C4-2B (cell line): Measurements from ENCODE around the gene SLC6A6.

Experiments
- CTCF ChIP-seq: fragments of 450-650 bp; conservative IDR thresholded peaks from 2 replicates; pipeline ENCODE4 v1.5.1; 2017; ENCODE audit warnings: mild to moderate bottlenecking
- ZFX ChIP-seq: fragments of 450-650 bp; IDR thresholded peaks from 2 replicates; pipeline ENCODE4 v1.6.1; 2017

GRCh38 chr3:14518893-14519292 lies 116.5 kb downstream of the SLC6A6 start:
- TF ChIP-seq CTCF (no peak), ZFX (no peak)
